Cerebellar nuclear complex (tissue), 1 donor: ENCODE data around the gene COG2.
"Not testable (repeated sequence)": the region's sequence is repeated elsewhere in the genome, so short reads cannot be mapped to it uniquely, and the experiment has no call there.

Experiments used
- DNase-seq, 2 experiments: peaks; one replicate each; lab custom pipeline; 2025; lab: John Stamatoyannopoulos, UW

COG2 gene

DNA sequence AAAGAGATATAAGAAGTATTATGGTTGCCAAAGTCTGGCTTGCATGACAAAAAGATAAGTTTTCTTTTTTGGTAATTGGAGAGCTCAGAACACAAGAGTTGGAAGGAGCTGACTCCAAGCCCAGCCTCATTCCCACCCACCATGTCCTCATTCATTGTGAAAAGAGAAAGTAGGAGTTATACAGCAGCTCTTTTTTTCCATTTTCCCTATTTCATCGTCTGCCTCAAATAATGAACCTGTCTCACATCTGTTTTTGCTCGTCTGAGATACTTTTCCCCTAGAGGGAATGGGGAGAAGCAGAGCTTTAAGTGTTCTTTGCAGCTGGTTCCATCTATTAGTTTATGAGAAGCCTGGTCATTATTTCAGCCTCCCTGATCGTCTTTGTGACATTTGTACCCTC is 36.9 kb downstream of the COG2 start:
- DNase-seq: no peak

DNA sequence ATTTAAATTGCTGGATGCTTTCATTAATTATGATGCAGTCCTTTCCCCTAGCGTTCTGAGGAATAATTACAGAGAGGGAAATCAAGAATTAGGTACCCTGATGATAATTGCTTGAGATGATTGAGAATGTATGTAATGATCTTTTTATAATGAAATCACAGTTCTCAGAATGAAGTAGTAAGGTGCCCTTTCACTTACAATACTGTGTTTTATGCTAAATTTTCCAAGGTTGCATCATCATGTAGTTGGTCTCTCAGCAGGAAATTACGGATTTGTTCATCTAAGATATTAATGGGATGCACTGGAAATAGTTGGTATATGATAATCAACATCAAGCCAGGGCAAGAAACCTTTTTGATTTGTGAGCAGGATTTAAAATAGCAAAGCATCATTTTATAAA is 37.5 kb downstream of the COG2 start:
- DNase-seq: no peak

DNA sequence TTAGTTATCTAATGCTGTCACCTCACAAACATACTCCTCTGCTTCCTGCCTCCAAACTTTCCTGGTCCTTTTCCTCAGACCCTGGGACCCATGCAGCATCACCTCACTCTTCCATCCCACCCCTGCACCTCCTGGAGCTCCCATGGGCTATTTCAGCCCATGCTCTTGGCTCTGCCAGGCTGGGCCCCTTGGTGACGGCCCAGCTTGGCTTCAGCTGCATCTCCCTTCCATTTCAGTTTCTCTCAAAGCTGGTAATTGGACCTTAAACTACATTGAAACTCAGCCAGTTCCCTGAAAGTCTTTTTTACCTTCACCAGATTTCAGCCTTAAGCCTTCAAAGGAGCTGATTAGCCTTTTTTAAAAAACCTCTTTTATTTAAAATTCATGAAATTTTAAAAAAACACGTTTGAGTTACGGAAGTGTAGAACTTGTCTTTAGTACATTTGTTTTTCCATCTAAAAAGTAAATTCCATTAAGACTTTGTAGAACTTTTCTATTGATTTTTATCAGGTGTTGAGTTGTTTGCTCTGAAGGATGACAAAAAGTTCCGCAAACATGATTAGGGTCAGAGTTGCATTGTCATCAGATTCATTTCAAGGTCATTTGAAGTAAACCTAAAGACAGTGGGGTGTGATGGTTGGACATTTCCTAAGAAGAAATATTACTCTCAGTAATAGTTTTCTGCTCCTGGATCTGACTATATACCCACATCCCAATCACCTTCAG is 38.2 kb downstream of the COG2 start:
- DNase-seq: no peak

DNA sequence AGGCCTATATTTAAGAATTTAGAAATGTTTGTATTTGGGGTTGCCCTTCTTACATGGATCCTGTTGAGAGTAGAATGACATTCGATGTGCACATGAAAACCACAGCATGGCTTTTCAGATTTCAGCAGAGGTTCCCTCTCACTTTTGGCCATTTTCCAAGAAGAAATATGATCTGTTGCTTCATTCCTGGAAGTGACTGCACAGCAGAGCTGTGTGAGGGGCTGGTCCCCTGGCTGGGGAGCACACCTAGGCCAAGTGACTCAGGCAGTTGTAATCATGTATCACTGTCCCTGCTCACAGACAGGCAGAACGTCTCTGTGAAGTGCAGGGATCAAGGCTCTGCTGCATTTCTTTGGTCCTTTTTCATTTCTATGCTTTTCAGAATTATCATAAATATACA is 39.3 kb downstream of the COG2 start:
- no peak for DNase-seq

DNA sequence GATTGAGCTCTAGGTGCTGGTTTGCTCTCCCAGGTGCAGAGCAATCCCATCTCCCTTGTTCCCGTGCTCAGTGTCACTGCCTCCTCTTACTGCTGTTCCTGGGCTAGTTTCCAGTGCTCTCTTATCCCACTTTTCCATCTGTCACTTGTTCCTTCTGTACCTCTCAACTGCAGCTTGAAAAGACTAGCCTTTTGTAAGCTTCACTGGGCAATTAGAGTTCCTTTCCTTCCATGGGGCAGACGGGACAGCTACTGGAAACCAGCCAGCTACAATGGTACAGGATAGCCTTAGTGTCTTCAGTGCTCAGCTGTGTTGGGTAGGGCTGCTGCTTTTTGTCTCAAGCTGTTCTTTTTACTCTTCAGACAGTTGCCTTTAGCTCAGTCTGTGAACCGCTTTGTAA is 40.0 kb downstream of the COG2 start:
- DNase-seq: peak; percentile 94 to 95

DNA sequence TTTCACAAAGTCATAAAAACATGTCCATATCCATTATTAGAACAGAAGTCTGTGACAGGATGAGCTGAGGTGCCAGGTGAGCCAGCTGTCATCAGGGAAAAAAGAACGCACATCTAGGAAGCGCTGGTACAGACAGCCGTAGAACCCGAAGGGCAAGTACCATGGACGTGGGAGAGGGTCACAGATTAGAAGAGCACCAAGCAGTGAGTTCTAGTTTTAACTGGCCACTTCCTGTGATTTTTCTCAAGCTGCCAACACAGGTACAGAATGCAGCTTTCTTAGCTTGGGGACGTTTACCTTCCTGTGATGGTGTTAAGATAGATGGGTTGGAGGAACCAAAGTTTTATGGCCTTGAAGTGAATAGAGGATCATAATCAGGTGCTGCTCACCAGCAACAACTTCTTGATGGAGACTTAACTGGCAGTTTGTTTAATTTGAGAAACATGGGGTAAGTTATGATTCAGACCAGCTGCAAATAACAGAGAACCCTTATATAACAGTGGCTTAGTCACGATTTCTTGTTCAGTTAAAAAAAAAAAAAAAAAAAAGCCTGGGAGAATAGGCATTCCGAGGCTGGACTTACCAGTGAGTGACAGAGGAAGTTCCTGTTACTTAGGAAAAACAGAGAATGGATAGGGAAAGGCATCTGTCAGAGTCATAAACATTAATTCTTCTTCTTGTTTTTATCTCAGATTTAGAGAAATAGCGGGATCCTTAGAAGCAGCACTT is 40.8 kb downstream of the COG2 start:
- no peak for DNase-seq

DNA sequence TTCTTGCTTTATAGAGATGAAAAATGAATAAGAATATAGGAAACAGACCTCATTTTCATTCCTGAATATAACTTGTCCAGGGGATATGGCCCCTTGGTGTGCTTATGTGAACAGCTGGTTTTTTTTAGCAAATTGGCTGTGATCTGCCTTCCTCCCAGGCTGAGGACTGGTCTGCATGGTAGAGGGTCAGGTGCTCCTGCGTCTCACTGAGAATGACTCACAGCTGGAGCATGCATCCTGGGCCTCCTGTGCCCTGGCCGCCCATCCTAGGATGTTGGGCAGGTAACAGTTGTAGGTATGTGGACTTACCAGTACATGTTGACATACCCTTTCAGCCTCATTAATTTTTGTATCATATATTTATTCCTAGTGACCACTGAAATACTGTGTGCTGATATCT is 41.9 kb downstream of the COG2 start:
- no peak for DNase-seq

DNA sequence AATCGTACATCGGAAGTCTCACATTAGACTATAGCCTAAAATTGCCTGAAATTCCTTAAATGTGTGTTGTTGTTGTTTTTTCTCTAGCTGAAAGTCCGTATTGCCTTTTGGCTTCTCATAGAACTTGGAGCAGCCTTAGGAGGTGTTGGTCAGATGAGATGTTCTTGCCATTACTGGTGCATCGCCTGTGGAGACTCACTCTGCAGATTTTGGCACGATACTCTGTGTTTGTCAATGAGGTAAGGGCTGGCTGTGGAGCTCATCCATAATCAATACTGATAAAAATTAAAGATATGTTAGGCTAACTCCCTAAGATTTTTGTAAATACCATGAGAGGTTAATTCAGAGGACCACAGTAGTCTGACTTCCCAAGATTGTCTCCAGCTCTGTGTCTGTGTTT is 42.7 kb downstream of the COG2 start:
- no peak for DNase-seq

DNA sequence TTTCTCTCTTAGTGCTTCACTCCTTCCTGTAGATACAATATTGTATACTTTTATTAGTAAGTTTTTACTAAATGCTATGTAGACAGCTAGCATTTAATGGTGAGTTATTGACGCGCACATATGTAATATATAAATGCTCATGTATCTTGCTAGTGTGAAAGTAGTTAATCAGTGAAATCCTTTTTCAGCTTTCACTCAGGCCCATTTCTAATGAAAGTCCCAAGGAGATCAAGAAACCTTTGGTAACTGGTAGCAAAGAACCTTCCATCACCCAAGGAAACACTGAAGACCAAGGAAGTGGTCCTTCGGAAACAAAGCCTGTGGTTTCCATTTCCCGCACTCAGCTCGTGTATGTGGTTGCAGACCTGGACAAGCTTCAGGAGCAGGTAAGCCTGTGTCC is 44.5 kb downstream of the COG2 start:
- DNase-seq: no peak

DNA sequence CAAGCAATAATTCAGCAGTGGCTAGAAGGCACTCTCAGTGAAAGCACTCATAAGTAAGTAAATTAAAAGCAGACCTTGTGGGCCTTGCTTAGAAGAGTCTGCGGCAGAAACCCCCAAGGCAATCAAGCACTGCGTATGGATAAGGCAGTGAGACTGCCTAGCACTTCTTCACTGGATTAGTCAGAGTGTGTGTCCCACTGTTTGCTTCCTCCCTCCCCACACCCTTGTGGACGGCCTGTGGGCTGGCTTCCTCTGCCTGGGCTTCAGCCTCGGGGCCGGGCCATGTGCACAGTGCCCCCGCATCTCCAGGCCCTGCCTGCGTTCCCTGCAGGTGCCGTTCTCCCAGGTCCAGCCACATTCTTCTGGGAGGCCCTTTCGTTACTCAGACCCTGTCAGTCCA is 47.8 kb downstream of the COG2 start:
- no peak for DNase-seq

DNA sequence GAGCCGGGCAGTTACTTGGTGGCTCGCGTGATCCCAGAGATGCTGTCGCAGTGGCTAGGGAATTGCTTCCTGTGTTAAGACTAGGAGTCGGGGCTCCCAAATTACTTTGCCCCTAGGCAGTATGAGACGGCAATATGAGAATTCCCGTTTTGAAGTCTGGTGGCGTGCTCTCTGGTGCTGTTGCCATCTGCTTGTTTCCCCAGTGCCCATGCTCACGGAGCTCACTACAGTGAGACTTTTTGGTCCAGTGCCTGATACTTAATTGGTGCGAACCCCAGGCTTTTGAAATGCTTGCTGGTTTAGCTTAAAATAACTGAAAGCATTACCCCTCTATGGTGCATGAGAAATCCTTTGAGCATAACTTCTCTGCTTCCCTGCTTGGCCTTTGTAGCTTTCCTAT is 49.3 kb downstream of the COG2 start:
- DNase-seq: peak in 1 of 2 experiments; percentile 58

DNA sequence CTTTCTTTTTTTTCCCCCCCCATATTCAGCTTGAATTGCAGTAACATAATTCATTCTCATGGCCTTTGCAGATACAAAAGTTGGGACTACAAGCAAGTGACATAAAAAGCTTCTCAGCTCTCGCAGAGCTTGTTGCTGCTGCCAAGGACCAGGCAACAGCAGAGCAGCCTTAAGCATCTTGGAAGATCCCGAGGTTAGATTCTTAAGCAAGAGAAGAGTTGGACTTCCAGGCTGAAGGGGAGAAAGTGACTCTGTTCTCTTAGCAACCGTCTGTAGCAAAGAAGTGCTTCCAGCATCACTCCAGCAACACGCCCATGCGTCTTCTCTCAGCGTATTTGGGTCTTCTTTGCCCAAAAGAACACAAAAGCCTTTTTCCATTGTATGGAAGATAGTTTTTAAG is 50.9 kb downstream of the COG2 start:
- DNase-seq: no peak

DNA sequence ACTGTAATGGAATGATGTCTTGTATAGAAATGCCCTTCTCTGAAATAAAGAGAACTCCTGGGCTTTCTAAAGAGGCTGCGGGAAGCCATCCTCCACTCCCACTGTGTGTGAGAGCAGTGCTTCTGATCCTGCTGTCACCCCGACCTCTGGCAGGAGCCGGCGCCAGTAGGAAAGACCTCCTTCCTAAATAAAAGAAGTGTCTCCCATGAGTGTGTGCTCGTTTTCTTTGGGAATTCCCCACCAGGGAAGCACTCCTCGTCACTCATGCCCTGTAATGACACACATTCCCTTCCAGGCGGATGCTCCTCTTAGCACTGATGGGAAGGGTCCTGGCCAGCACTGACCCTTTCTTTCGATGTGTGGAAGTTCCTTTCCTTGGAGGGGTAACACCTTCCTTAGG is 51.5 kb downstream of the COG2 start:
- no peak for DNase-seq

DNA sequence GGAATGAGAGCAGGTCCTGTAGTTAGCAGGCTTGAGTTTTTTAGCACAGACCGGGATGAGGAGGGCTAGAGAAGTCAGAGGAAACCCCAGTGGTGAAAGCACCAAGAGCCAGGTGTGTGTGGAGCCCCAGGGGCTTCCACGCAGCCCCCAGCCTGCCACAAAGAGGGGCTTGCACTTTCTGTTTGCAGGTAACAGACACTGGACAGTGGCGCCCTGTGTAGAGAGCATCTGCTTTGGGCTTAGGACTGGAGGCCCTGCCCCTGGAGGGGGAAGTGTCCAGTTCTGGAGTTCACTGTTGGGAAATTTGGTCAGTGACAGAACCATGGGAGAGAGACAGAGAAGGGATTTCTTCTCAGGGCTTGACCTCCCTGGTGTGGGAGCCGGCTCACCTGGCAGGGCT is 52.2 kb downstream of the COG2 start:
- DNase-seq: no peak

DNA sequence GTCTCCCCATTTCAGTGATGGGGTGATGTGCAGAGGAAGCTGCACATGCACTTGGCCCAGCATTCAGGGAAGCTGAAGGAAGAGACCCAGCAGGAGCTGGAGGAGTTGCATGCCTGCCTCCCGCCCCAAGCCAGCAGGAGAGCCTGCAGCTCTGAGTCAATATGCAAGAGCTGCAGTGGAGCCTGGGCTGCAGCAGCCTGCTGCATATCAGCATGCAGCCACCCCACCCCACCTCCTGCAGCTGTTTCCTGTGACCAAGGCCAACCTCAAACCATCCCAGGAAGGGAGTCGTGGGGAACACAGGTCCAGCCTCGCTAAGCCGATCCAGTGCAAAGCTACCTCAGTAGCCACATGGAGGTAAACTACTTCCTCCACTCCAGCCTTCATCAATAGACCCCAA is 52.7 kb downstream of the COG2 start:
- DNase-seq: no peak

DNA sequence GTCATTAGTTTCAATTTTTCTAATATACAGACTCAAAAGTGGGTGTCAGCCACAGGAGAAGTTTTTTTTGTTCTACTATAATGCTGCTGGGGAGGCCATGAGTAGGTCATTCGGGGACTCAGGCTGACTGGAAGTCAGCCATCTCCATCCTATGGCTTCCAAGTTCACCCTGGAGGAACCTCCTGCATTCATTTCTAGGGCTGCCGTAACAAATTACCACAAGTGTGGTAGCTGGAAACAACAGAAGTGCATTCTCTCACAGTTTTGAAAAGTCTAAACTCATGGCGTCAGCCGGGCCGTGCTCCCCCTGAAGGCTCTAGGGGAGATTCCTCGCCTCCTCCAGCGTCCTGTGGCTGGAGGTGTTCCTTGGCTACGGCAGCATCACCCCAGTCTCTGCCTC is 53.9 kb downstream of the COG2 start:
- no peak for DNase-seq

DNA sequence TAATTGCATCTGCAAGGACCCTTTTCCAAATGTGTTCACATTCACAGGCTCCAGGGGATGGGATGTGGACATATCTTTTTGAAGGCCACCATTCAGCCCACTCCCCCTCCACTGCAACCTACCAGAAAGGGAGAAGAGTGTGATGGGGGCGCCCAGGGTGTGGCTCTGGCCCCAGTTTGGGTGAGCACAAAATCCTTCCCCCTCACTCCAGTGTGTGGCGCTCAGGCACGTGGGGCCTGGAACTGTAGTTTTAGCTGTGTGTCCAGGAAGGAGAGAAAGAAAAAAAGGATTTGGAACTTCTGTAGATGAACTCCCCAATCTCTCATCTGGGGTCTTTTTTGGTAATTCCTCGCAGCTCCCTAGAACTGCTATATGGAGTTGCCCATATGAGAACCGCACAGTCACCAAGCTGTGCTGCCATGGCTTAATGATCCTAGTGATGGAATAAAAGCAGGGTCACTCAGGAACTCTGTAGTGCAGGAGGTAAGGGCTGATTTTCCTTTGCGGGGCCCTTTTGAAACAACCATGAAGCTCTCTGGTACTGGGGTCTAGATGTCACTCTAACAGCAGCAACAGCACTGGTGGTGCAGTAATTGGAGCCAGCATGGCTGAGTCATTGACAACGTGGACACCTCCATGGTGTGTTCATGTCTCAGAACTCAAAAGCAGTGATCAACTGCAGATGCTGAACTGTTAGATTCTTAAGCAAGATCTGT is 54.6 kb downstream of the COG2 start:
- no peak for DNase-seq

DNA sequence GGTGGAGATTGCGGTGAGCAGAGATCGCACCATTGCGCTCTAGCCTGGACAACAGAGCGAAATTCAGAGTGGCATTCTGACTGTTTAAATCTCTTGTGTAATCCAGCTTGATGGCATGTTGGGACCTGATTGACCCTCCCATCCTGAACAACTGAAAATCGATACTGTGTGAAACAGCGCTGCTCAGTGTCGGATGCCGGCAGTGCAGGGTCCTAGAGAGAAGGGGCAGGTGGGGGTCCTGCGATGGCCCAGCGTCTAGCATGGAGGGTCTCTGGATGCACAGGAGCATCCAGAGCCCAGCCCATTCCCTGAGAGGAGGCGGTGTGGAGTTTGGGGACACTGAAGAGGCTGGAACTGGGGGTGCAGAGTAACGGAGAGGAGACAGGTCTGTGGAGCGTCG is 55.8 kb downstream of the COG2 start:
- no peak for DNase-seq

DNA sequence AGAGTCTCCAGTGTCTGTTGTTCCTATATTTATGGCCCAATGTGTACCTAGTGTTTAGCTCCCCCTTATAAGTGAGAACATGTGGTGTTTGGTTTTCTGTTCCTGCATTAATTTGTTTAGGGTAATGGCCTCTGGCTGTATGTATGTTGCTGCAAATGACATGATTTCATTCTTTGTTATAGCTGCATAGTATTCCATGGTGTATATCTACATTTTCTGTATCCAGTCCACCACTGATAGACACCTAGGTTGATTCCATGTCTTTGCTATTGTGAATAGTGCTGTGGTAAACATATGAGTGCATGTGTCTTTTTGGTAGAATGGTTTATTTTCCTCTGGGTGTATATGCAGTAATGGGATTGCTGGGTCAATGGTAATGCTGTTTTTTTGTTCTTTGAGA is 56.7 kb downstream of the COG2 start:
- not testable (repeated sequence) for DNase-seq

DNA sequence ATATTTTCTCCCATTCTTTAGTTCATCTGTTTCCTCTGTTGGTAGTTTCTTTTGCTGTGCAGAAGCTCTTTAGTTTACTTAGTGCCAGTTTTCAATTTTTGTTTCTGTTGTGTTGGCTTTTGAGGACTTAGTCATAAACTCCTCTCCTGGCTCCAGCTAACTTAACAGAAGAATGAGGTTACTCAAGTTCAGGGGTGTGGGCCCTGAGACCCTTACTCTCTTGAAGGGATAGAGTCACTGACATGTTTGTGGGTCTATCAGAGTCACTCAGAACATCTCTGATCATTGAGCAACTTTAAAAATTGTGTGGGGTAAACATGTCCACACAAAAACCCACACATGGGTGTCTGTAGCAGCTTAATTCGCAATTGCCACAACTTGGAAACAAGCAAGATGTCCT is 57.4 kb downstream of the COG2 start:
- no peak for DNase-seq

DNA sequence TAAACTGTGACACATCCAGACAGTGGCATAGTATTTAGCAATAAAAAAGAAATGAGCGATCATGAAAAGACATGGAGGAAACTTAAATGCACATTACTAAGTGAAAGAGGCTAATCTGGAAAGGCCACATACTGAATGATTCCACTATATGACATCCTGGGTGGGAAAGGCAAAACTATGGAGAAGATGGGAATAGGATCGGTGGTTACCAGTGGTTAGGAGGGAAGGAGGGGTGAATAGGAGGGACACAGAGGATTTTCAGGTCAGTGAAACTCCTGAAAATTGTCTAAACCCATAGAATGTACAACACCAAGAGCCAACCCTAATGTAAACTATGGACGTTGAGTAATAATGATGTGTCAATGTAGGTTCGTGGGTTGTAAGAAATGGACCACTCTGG is 57.9 kb downstream of the COG2 start:
- DNase-seq: no peak

DNA sequence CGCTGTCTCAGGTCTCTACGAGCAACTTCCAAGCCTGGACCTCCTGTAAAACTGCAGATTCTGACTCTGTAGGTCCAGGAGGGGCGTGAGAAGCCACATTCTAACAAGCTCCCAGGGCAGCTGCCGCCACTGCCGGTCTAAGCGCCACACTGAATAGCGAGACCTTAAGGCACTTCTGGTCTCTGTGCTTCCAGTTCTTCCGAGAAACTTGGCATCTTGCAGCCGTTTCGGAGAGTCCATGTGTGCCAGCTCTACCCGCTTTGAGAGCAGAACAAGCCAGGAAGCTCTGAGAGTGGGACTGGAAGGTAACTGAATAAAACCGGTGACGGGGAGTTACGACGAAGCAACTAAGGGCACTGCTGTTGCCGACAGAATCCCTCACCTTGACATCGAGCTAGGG is 59.2 kb downstream of the COG2 start:
- DNase-seq: no peak
